ENCODE data around the gene ABCD4.

- TF ChIP-seq POLR2A (IDR thresholded peaks at IDR 0.05) (no peak), CTCF (IDR thresholded peaks at IDR 0.05) (no peak), EP300 (IDR thresholded peaks at IDR 0.05) (no peak)
Measured at GRCh38 chr14:74348241-74348734, 45.6 kb upstream of the ABCD4 start, which contains the start of gene VRTN.
